Fibroblast of skin of scalp (primary cell): Measurements from ENCODE around the gene EMX1.

Experiments
- DNase-seq: peaks from one replicate; pipeline ENCODE4 v3.0.0-alpha.2; 2013

EMX1 gene

GRCh38 chr2:72959995-72960981 lies 43.0 kb downstream of the EMX1 start:
- DNase-seq: no peak

- no peak for DNase-seq
Observed at GRCh38 chr2:72961036-72961720, 43.9 kb downstream of the EMX1 start.

GRCh38 chr2:72961853-72962468 lies 44.6 kb downstream of the EMX1 start:
- DNase-seq: no peak

GRCh38 chr2:72962911-72963310 lies 45.6 kb downstream of the EMX1 start:
- no peak for DNase-seq

- DNase-seq: peak; percentile 14
Observed at GRCh38 chr2:72963423-72964145, 46.3 kb downstream of the EMX1 start.

- DNase-seq: no peak
Observed at GRCh38 chr2:72964146-72964525, 46.8 kb downstream of the EMX1 start.

GRCh38 chr2:72965016-72965415 lies 47.7 kb downstream of the EMX1 start:
- DNase-seq: no peak

- no peak for DNase-seq
Observed at GRCh38 chr2:72965770-72966450, 48.6 kb downstream of the EMX1 start.

- DNase-seq: no peak
Observed at GRCh38 chr2:72968286-72968685, 51.0 kb downstream of the EMX1 start.

GRCh38 chr2:72969706-72970105 lies 52.4 kb downstream of the EMX1 start:
- DNase-seq: no peak

- DNase-seq: no peak
Observed at GRCh38 chr2:72971036-72971435, 53.7 kb downstream of the EMX1 start.

- DNase-seq: no peak
Observed at GRCh38 chr2:72972352-72973136, 55.2 kb downstream of the EMX1 start.

- no peak for DNase-seq
Observed at GRCh38 chr2:72973137-72973535, 55.8 kb downstream of the EMX1 start.

GRCh38 chr2:72973566-72974435 lies 56.5 kb downstream of the EMX1 start:
- DNase-seq: peak; percentile 66

GRCh38 chr2:72974436-72974754 lies 57.1 kb downstream of the EMX1 start:
- no peak for DNase-seq

- DNase-seq: no peak
Observed at GRCh38 chr2:72975017-72975416, 57.7 kb downstream of the EMX1 start.

GRCh38 chr2:72979896-72980295 lies 62.6 kb downstream of the EMX1 start:
- DNase-seq: no peak

- peak; percentile 21 for DNase-seq
Observed at GRCh38 chr2:72980535-72981217, 63.4 kb downstream of the EMX1 start.

- DNase-seq: no peak
Observed at GRCh38 chr2:72981536-72981935, 64.2 kb downstream of the EMX1 start.

GRCh38 chr2:72982219-72982618 lies 64.9 kb downstream of the EMX1 start:
- DNase-seq: no peak
